SK-N-SH (cell line): ENCODE data around the gene PLOD2. TPM values are rescaled to one million over a fixed set of nuclear protein-coding genes. Genes with fewer than 3 reads are reported as not detected.

ENCODE experiments used
- CTCF ChIA-PET: fragments of 300-600, 350-600 bp; formaldehyde crosslinking; extraction: SDS; loops from one replicate; lab custom pipeline; 2021; lab: Yijun Ruan, JAX
- POLR2A ChIA-PET: fragments of 350-600 bp; sonication (Branson Sonifier 250); formaldehyde crosslinking; extraction: SDS; loops from one replicate; lab custom pipeline; 2020; ENCODE audit warnings: antibody characterized with exemption, inconsistent platforms; lab: Yijun Ruan, JAX
- DNase-seq: peaks from one replicate; pipeline ENCODE4 v3.0.0; 2012
- H2AFZ ChIP-seq: fragments of 200-600 bp; sonication (generic); 2 replicates; pipeline ENCODE4 v1.8.1; 2016; ENCODE audit warnings: antibody characterized with exemption, mild to moderate bottlenecking, low read depth
- H3F3A ChIP-seq: fragments of 200-600 bp; sonication (generic); replicated peaks from 2 replicates; pipeline ENCODE3; 2016; ENCODE audit warnings: antibody characterized with exemption, mild to moderate bottlenecking; ENCODE audit not compliant: insufficient read depth
- H3K27ac ChIP-seq, 2 experiments: fragments of 200-500 bp in 1 of 2; fragments of 200-600 bp in 1 of 2; sonication (Bioruptor generic) in 1 of 2; sonication (generic), shearing (Covaris generic) in 1 of 2; 2 replicates each; pipeline versions ENCODE4 v1.5.1 to v1.6.1; 2014 to 2016; ENCODE audit warnings: low read depth in 2 of 2, inconsistent platforms in 1 of 2, low read length in 1 of 2, mild to moderate bottlenecking in 1 of 2, mixed read lengths in 1 of 2
- H3K27me3 ChIP-seq: fragments of 200-600 bp; sonication (generic), shearing (Covaris generic); 2 replicates; pipeline ENCODE4 v1.6.1; 2016; ENCODE audit warnings: mixed run types; ENCODE audit not compliant: insufficient read depth
- H3K36me3 ChIP-seq, 2 experiments: fragments of 200-500 bp in 1 of 2; fragments of 200-600 bp in 1 of 2; sonication (Bioruptor generic) in 1 of 2; sonication (generic) in 1 of 2; replicated peaks in 1 of 2; 2 replicates each; pipeline versions ENCODE3 to v1.5.1; 2014 to 2016; ENCODE audit warnings: low read length in 1 of 2, mild to moderate bottlenecking in 1 of 2; ENCODE audit not compliant: insufficient read depth in 2 of 2, control insufficient read depth in 1 of 2
- H3K4me1 ChIP-seq, 2 experiments: fragments of 200-500 bp in 1 of 2; fragments of 200-600 bp in 1 of 2; sonication (Bioruptor generic) in 1 of 2; sonication (generic), shearing (Covaris generic) in 1 of 2; 2 replicates each; pipeline versions ENCODE4 v1.5.1 to v1.6.1; 2014 to 2016; ENCODE audit warnings: low read depth in 1 of 2, low read length in 1 of 2, mixed run types in 1 of 2; ENCODE audit not compliant: insufficient read depth in 2 of 2, control insufficient read depth in 1 of 2
- H3K4me2 ChIP-seq: fragments of 200-600 bp; sonication (generic), shearing (Covaris generic); 2 replicates; pipeline ENCODE4 v1.6.1; 2017; ENCODE audit warnings: mixed run types
- H3K4me3 ChIP-seq, 2 experiments: fragments of 200-500 bp in 1 of 2; fragments of 200-600 bp in 1 of 2; sonication (Bioruptor generic) in 1 of 2; sonication (generic), shearing (Covaris generic) in 1 of 2; 2 replicates each; pipeline versions ENCODE4 v1.5.1 to v1.8.1; 2014 to 2016; ENCODE audit warnings: low read depth in 2 of 2, inconsistent platforms in 1 of 2, low read length in 1 of 2, mild to moderate bottlenecking in 1 of 2, mixed read lengths in 1 of 2, moderate library complexity in 1 of 2
- H3K79me2 ChIP-seq: fragments of 200-600 bp; sonication (generic); 2 replicates; pipeline ENCODE4 v1.8.1; 2017; ENCODE audit warnings: mild to moderate bottlenecking; ENCODE audit not compliant: insufficient read depth
- H3K9ac ChIP-seq: fragments of 200-600 bp; sonication (generic); 2 replicates; pipeline ENCODE4 v1.6.1; 2017; ENCODE audit warnings: mixed run types
- H3K9me2 ChIP-seq: fragments of 200-600 bp; sonication (generic); 2 replicates; pipeline ENCODE4 v1.6.1; 2017; ENCODE audit warnings: mixed run types
- H3K9me3 ChIP-seq: fragments of 200-600 bp; sonication (generic); 2 replicates; pipeline ENCODE4 v1.6.1; 2017; ENCODE audit warnings: mixed run types, mild to moderate bottlenecking, moderate library complexity
- H4K20me1 ChIP-seq: fragments of 200-600 bp; sonication (generic); 2 replicates; pipeline ENCODE4 v1.6.1; 2017; ENCODE audit warnings: mild to moderate bottlenecking, mixed run types; ENCODE audit not compliant: insufficient read depth
- CHD2 ChIP-seq: fragments of 150-350 bp; IDR thresholded peaks from 2 replicates; pipeline ENCODE4 v1.6.1; 2018; ENCODE audit warnings: low read length; ENCODE audit not compliant: partially characterized antibody
- CTCF ChIP-seq: fragments of 200-600 bp; sonication (generic); IDR thresholded peaks from 2 replicates; pipeline ENCODE4 v1.6.1; 2017; ENCODE audit warnings: antibody characterized with exemption, mild to moderate bottlenecking, moderate library complexity
- ELF1 ChIP-seq: IDR thresholded peaks from 2 replicates; pipeline ENCODE4 v1.4.0; 2012
- EZH2phosphoT487 ChIP-seq: fragments of 200-600 bp; sonication (generic); IDR thresholded peaks from 2 replicates; pipeline ENCODE4 v1.6.1; 2017; ENCODE audit warnings: low read depth, mixed run types, mild to moderate bottlenecking, antibody characterized with exemption, moderate library complexity, borderline replicate concordance
- FOSL2 ChIP-seq: IDR thresholded peaks from 2 replicates; pipeline ENCODE4 v1.4.0; 2012; ENCODE audit warnings: low read depth, mild to moderate bottlenecking, moderate library complexity, borderline replicate concordance
- FOXM1 ChIP-seq: IDR thresholded peaks from 2 replicates; pipeline ENCODE4 v1.4.0; 2012; ENCODE audit warnings: low read depth, mild to moderate bottlenecking
- GABPA ChIP-seq: IDR thresholded peaks from 2 replicates; pipeline ENCODE4 v1.4.0; 2012; ENCODE audit warnings: low read depth, mild to moderate bottlenecking
- GATA2 ChIP-seq: sonication (generic); formaldehyde crosslinking; IDR thresholded peaks from 2 replicates; pipeline ENCODE4 v1.5.0; 2020; ENCODE audit warnings: mild to moderate bottlenecking, missing genetic modification reagents
- IRF3 ChIP-seq: fragments of 150-350 bp; IDR thresholded peaks from 2 replicates; pipeline ENCODE4 v1.6.1; 2016; ENCODE audit warnings: mild to moderate bottlenecking, low read depth, low read length
- JUND ChIP-seq: IDR thresholded peaks from 2 replicates; pipeline ENCODE4 v1.4.0; 2012
- MAX ChIP-seq: IDR thresholded peaks from 2 replicates; pipeline ENCODE4 v1.4.0; 2012; ENCODE audit warnings: low read depth
- MEF2A ChIP-seq: IDR thresholded peaks from 2 replicates; pipeline ENCODE4 v1.4.0; 2012; ENCODE audit warnings: low read depth, borderline replicate concordance
- MXI1 ChIP-seq: IDR thresholded peaks from 2 replicates; pipeline ENCODE4 v1.6.1; 2012; ENCODE audit warnings: mild to moderate bottlenecking, low read depth, low read length, improper control_type of control experiment
- NFIC ChIP-seq: IDR thresholded peaks from 2 replicates; pipeline ENCODE4 v1.4.0; 2012; ENCODE audit warnings: borderline replicate concordance
- NRF1 ChIP-seq: IDR thresholded peaks from 2 replicates; pipeline ENCODE4 v1.6.1; 2012; ENCODE audit warnings: low read depth, mild to moderate bottlenecking, low read length
- RCOR1 ChIP-seq: fragments of 150-350 bp; IDR thresholded peaks from 2 replicates; pipeline ENCODE4 v1.6.1; 2017; ENCODE audit warnings: antibody characterized with exemption, low read length
- REST ChIP-seq: IDR thresholded peaks from 2 replicates; pipeline ENCODE4 v1.6.1; 2012; ENCODE audit warnings: mild to moderate bottlenecking, low read depth, low read length, moderate library complexity
- RFX5 ChIP-seq: IDR thresholded peaks from 2 replicates; pipeline ENCODE4 v1.6.1; 2012; ENCODE audit warnings: mild to moderate bottlenecking, improper control_type of control experiment, low read length
- SIN3A ChIP-seq: IDR thresholded peaks from 2 replicates; pipeline ENCODE4 v1.6.1; 2012; ENCODE audit warnings: low read depth, mild to moderate bottlenecking, low read length, moderate library complexity, borderline replicate concordance
- TAF1 ChIP-seq: IDR thresholded peaks from 2 replicates; pipeline ENCODE4 v1.6.1; 2012; ENCODE audit warnings: low read depth, mild to moderate bottlenecking, low read length, moderate library complexity, borderline replicate concordance
- TEAD4 ChIP-seq: IDR thresholded peaks from 2 replicates; pipeline ENCODE4 v1.4.0; 2012; ENCODE audit warnings: mild to moderate bottlenecking, borderline replicate concordance; ENCODE audit not compliant: insufficient read depth
- USF1 ChIP-seq: IDR thresholded peaks from 2 replicates; pipeline ENCODE4 v1.4.0; 2012; ENCODE audit warnings: low read depth, borderline replicate concordance
- USF2 ChIP-seq: fragments of 150-350 bp; IDR thresholded peaks from 2 replicates; pipeline ENCODE4 v1.6.1; 2017; ENCODE audit warnings: antibody characterized with exemption, low read length, low read depth, borderline replicate concordance
- WGBS: methylation state at CpG from one replicate; pipeline ENCODE4 v1.1.6; 2017; ENCODE audit warnings: low lambda C conversion rate; 5-methylcytosine and 5-hydroxymethylcytosine counted together
- polyA plus RNA-seq, 3 experiments: library from polyadenylated mRNA; depleted of rRNA; stranded (reverse); fragments of >200 nt; gene quantifications; 2 replicates each; pipeline ENCODE4 v1.2.3, GENCODE V29; 2012

The PLOD2 gene
- polyA plus RNA-seq, 1 of the 3 experiments (the other 2 are of a cell fraction) = 0.58 TPM

GRCh38 chr3:146047485-146047884 lies 113.5 kb downstream of the PLOD2 start:
- CTCF ChIA-PET = no interaction called here
- POLR2A ChIA-PET = no interaction called here

GRCh38 chr3:146044046-146044445 lies 116.9 kb downstream of the PLOD2 start:
- H4K20me1 ChIP-seq = no peaks in the 10 kb centered on the region
- no peaks in the 10 kb centered on the region for H3K9me2 ChIP-seq
- H3F3A ChIP-seq = no peaks in the 10 kb centered on the region
- no peak for DNase-seq
- H2AFZ ChIP-seq = no peak overlapping the region
- H3K4me3 ChIP-seq = no peak overlapping the region
- H3K79me2 ChIP-seq = no peaks in the 10 kb centered on the region
- H3K4me1 ChIP-seq = no peaks in the 10 kb centered on the region
- no peaks in the 10 kb centered on the region for H3K36me3 ChIP-seq
- no peaks in the 10 kb centered on the region for H3K9me3 ChIP-seq
- no peak overlapping the region for H3K9ac ChIP-seq
- H3K27ac ChIP-seq = no peak overlapping the region
- ChIA-PET CTCF (no interaction called here), POLR2A (no interaction called here)
- H3K4me2 ChIP-seq = no peak overlapping the region
- H3K27me3 ChIP-seq = no peaks in the 10 kb centered on the region
- TF ChIP-seq REST (no peak), RCOR1 (no peak), USF1 (no peak), ELF1 (no peak), USF2 (no peak)

More at GRCh38 chr3:146047485-146047884, 113.5 kb downstream of the PLOD2 start:
- Histone ChIP-seq H3K27me3 (no peaks in the 10 kb centered on the region), H3K9me3 (no peaks in the 10 kb centered on the region), H3F3A (no peaks in the 10 kb centered on the region), H3K9me2 (no peaks in the 10 kb centered on the region), H3K36me3 (no peaks in the 10 kb centered on the region), H3K27ac (no peak overlapping the region), H3K4me3 (no peak overlapping the region), H3K79me2 (no peaks in the 10 kb centered on the region), H3K4me2 (no peak overlapping the region), H3K4me1 (no peaks in the 10 kb centered on the region), H2AFZ (no peak overlapping the region), H3K9ac (no peak overlapping the region), H4K20me1 (no peaks in the 10 kb centered on the region)
- DNase-seq = no peak
- WGBS = 12% methylated on average over 1 of the region's 1 CpG
- no peak for TF ChIP-seq TEAD4
- TF ChIP-seq CHD2 = no peak
- no peak for TF ChIP-seq SIN3A
- TF ChIP-seq MAX = no peak
- TF ChIP-seq GABPA = no peak
- TF ChIP-seq RCOR1 = no peak
- TF ChIP-seq FOSL2 = no peak
- no peak for TF ChIP-seq JUND
- no peak for TF ChIP-seq EZH2phosphoT487
- TF ChIP-seq NFIC = no peak
- TF ChIP-seq RFX5 = no peak
- TF ChIP-seq TAF1 = no peak
- TF ChIP-seq FOXM1 = no peak
- TF ChIP-seq MXI1 = no peak
- no peak for TF ChIP-seq MEF2A
- no peak for TF ChIP-seq NRF1
- TF ChIP-seq CTCF = no peak
- TF ChIP-seq IRF3 = no peak
- TF ChIP-seq GATA2 (CRISPR knock-in tag) = no peak
